ENCODE results near the gene UBL7. TPM values are rescaled to one million over a fixed set of nuclear protein-coding genes. Genes with fewer than 3 reads are reported as not detected.

The UBL7 gene, protein sequence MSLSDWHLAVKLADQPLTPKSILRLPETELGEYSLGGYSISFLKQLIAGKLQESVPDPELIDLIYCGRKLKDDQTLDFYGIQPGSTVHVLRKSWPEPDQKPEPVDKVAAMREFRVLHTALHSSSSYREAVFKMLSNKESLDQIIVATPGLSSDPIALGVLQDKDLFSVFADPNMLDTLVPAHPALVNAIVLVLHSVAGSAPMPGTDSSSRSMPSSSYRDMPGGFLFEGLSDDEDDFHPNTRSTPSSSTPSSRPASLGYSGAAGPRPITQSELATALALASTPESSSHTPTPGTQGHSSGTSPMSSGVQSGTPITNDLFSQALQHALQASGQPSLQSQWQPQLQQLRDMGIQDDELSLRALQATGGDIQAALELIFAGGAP
- 10 to 100 TPM; 51.2 to 61.7 TPM for total RNA-seq

DNA sequence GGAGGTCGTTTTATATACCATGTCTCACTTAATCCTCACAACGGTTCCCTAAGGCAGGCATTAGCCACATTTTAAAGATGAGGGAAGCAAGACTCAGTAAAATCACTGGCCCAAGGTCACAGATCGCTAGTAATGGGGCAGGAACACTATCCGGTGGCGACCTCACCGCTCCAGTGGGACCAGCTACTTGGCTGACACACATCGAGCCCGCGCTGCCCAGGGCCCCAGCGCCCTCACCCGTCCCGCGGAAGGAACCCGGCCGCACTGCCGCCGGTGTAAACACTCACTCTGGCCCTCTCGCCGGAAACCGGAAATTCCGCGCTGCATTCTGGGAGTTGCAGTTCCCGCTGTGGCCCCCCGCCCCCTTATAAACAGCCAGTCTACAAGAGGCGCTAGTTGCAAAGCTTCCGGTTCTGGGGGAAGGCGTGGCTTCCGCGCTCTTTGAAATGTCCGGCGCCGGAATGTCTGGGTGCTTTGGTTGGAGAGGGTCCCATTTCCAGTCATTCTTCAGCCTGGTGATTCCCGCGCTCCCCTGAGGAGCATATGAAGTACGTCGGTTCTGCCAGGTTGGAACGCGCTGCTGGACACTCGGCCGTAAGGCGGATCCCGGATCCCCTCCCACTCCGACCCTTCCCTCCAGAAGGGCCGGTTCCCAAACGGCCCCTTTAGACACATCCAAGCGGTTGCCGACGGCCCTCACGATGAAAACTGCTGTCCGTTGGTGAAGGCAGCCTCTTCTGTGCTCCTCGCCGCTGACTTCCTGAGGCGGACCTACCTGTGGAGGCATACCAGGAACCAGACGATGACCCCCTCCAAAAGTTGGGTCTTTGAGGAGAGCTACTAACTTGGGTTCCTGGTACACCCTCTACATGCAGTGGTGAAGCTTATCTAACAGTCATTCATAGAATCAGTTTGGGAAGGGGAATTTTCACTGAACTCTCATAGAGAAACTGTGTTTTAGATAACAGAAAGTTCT, at the start of gene UBL7:
UBL7 (minus strand) TSS at position 290 of the 976 bp plus-strand sequence. CDS start 2,293 bp downstream, outside the sequence.

DNA sequence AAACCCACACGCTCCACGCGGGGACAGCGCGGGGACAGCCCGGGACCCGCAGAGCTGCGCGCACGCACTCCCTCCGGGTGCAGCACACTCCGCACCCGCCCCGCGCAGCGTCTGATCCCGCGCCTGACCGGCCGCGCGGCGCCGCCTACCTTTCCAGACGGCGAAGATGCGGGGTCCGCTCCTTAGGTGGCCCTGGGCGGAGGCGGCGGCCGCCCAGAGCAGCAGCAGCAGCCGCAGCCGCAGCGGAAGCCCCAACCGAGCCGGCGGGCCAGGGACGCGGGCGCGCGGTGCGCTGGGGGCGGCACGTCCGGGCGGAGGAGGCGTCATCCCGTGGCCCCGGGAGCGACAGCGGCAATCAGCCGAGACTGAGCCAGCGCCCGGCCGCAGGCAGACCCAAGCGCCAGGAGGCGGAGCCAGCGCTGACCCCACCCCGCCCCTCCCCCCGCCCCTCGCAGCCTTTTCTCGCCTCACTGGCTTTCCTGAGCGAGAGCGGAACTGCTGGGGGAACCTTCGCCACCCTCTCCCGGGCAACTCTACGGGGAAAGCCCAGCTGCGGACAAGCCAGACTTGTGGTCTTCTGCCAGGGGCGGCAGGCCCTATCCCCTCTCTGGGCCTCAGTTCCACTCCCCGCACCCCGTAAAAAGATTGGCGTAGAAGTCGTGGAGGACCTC, 27.2 kb downstream of the UBL7 start, which contains the start of gene SEMA7A:
SEMA7A (minus strand) TSS at position 367 of the 671 bp plus-strand sequence; CDS start at position 327, 40 bp downstream.

Small RNA genes within 50 kb of the gene (microRNA-seq; reads per million reads assigned to microRNA genes)
- gene MIR6881 (ENCODE audit: borderline microRNAs expressed, borderline replicate concordance), result not detected

Other genes starting within 250 kb of the UBL7 start
- not detected for gene CCDC33, start 224.8 kb downstream of the UBL7 start, total RNA-seq
- gene CYP11A1, start 93.5 kb downstream of the UBL7 start, total RNA-seq, result not detected
- gene SEMA7A, start 27.2 kb downstream of the UBL7 start, total RNA-seq, result 1 to 10 TPM; 3.0 to 3.3 TPM
- gene ARID3B, start 80.1 kb upstream of the UBL7 start, total RNA-seq, result 10 to 100 TPM; 36.5 to 39.2 TPM
- gene CLK3, start 154.7 kb upstream of the UBL7 start, total RNA-seq, result 100 to 1,000 TPM; 122 to 125 TPM
- gene EDC3, start 234.9 kb upstream of the UBL7 start, total RNA-seq, result 10 to 100 TPM; 37.0 to 38.7 TPM

All from activated naive CD4-positive, alpha-beta T cell treated with anti-CD3 and anti-CD28 coated beads, Interleukin-2, amount 10 ng/mL, durations not matched to agents 5 hours and 36 hours (primary cell).